WTC11 (cell line): ENCODE results near the gene ITPRID1. TPM values are rescaled to one million over a fixed set of nuclear protein-coding genes. Genes with fewer than 3 reads are reported as not detected.

Experiments used
- ATAC-seq: fragments of 200-7000 bp; cut with Tn5 transposase; 2 replicates; pipeline ENCODE4 v1.10.0; 2021; ENCODE audit warnings: mild to moderate bottlenecking, moderate library complexity
- CTCF ChIA-PET: fragments of 300-600 bp; sonication (Branson Sonifier 250); formaldehyde crosslinking; loops from one replicate; lab custom pipeline; 2021; ENCODE audit warnings: antibody characterized with exemption; lab: Charles Lee
- POLR2A ChIA-PET: fragments of 350-600 bp; sonication (Branson Sonifier 250); formaldehyde crosslinking; loops from one replicate; lab custom pipeline; 2021; ENCODE audit warnings: antibody characterized with exemption; lab: Charles Lee
- DNase-seq: peaks from one replicate; pipeline ENCODE4 v3.0.0; 2021; ENCODE audit warnings: low spot score
- H3K27ac Mint-ChIP-seq: 2 replicates; pipeline ENCODE4 v1.8.0; 2021; ENCODE audit warnings: mixed read lengths
- H3K27me3 Mint-ChIP-seq: 2 replicates; pipeline ENCODE4 v1.8.0; 2021; ENCODE audit warnings: low read depth, mild to moderate bottlenecking, moderate library complexity, mixed read lengths
- H3K36me3 Mint-ChIP-seq: 2 replicates; pipeline ENCODE4 v1.8.0; 2021; ENCODE audit warnings: mixed read lengths
- H3K4me1 Mint-ChIP-seq: 2 replicates; pipeline ENCODE4 v1.8.0; 2022; ENCODE audit warnings: mixed read lengths
- H3K4me3 Mint-ChIP-seq: 2 replicates; pipeline ENCODE4 v1.8.0; 2021; ENCODE audit warnings: mild to moderate bottlenecking, moderate library complexity, mixed read lengths
- H3K9me3 Mint-ChIP-seq: 2 replicates; pipeline ENCODE4 v1.8.0; 2021; ENCODE audit warnings: mixed read lengths
- JUN ChIP-seq: sonication (generic); formaldehyde crosslinking; IDR thresholded peaks from 2 replicates; pipeline ENCODE4 v1.8.0; 2023; ENCODE audit warnings: mild to moderate bottlenecking, missing genetic modification reagents
- MXD4 ChIP-seq: fragments of 250-450 bp; sonication (Bioruptor Pico); IDR thresholded peaks from 2 replicates; pipeline ENCODE4 v1.8.0; 2021; ENCODE audit warnings: mild to moderate bottlenecking, moderate library complexity, borderline replicate concordance
- NR2C2 ChIP-seq: sonication (generic); formaldehyde crosslinking; IDR thresholded peaks from 2 replicates; pipeline ENCODE4 v1.8.0; 2022; ENCODE audit warnings: mild to moderate bottlenecking, missing genetic modification reagents
- NR3C1 ChIP-seq: sonication (generic); formaldehyde crosslinking; conservative IDR thresholded peaks from 2 replicates; pipeline ENCODE4 v1.8.1; 2023; ENCODE audit warnings: low read depth, mild to moderate bottlenecking, missing genetic modification reagents
- OVOL2 ChIP-seq: fragments of 250-450 bp; sonication (Bioruptor Pico); IDR thresholded peaks from 2 replicates; pipeline ENCODE4 v1.9.0; 2021; ENCODE audit warnings: mild to moderate bottlenecking, borderline replicate concordance
- SMAD3 ChIP-seq: sonication (generic); formaldehyde crosslinking; IDR thresholded peaks from 2 replicates; pipeline ENCODE4 v1.8.0; 2022; ENCODE audit warnings: missing genetic modification reagents, mild to moderate bottlenecking, borderline replicate concordance
- SMAD4 ChIP-seq: sonication (generic); formaldehyde crosslinking; IDR thresholded peaks from 2 replicates; pipeline ENCODE4 v1.8.0; 2022; ENCODE audit warnings: mild to moderate bottlenecking, missing genetic modification reagents
- SP1 ChIP-seq: sonication (generic); formaldehyde crosslinking; conservative IDR thresholded peaks from 2 replicates; pipeline ENCODE4 v1.8.1; 2022; ENCODE audit warnings: missing genetic modification reagents
- TCF7 ChIP-seq: sonication (generic); formaldehyde crosslinking; IDR thresholded peaks from 2 replicates; pipeline ENCODE4 v1.8.0; 2022; ENCODE audit warnings: mild to moderate bottlenecking, low read depth, missing genetic modification reagents, moderate library complexity
- TEAD4 ChIP-seq: sonication (generic); formaldehyde crosslinking; IDR thresholded peaks from 2 replicates; pipeline ENCODE4 v1.8.0; 2022; ENCODE audit warnings: mild to moderate bottlenecking, missing genetic modification reagents
- TP53 ChIP-seq: sonication (generic); formaldehyde crosslinking; IDR thresholded peaks from 2 replicates; pipeline ENCODE4 v1.8.1; 2023; ENCODE audit warnings: mild to moderate bottlenecking, missing genetic modification reagents
- ZNF121 ChIP-seq: sonication (generic); formaldehyde crosslinking; IDR thresholded peaks from 2 replicates; pipeline ENCODE4 v1.8.0; 2023; ENCODE audit warnings: missing genetic modification reagents
- ZNF138 ChIP-seq: sonication (generic); formaldehyde crosslinking; conservative IDR thresholded peaks from 2 replicates; pipeline ENCODE4 v1.8.1; 2022; ENCODE audit warnings: mild to moderate bottlenecking, moderate library complexity, missing genetic modification reagents
- ZNF317 ChIP-seq: sonication (generic); formaldehyde crosslinking; IDR thresholded peaks from 2 replicates; pipeline ENCODE4 v1.8.1; 2023; ENCODE audit warnings: low read depth, mild to moderate bottlenecking, moderate library complexity, missing genetic modification reagents, borderline replicate concordance
- ZNF396 ChIP-seq: fragments of 250-450 bp; sonication (Bioruptor Pico); IDR thresholded peaks from 2 replicates; pipeline ENCODE4 v1.8.0; 2021; ENCODE audit warnings: mild to moderate bottlenecking, moderate library complexity, borderline replicate concordance
- total RNA-seq: library from RNA; stranded (reverse); gene quantifications from 3 replicates; pipeline ENCODE4 v1.2.3, GENCODE V29; 2021
- TF ChIP-seq, protein P1 (sequence below): sonication (generic); formaldehyde crosslinking; IDR thresholded peaks from 2 replicates; pipeline ENCODE4 v1.8.1; 2022; ENCODE audit warnings: low read depth, missing genetic modification reagents, borderline replicate concordance
- TF ChIP-seq, protein P2 (sequence below): fragments of 250-450 bp; sonication (Bioruptor Pico); conservative IDR thresholded peaks from 2 replicates; pipeline ENCODE4 v1.9.0; 2021; ENCODE audit warnings: mild to moderate bottlenecking
- TF ChIP-seq, protein P3 (sequence below): sonication (generic); formaldehyde crosslinking; conservative IDR thresholded peaks from 2 replicates; pipeline ENCODE4 v1.8.1; 2023; ENCODE audit warnings: mild to moderate bottlenecking, low read depth, missing genetic modification reagents, moderate library complexity
- TF ChIP-seq, protein P4 (sequence below): fragments of 250-450 bp; sonication (Bioruptor Pico); IDR thresholded peaks from 2 replicates; pipeline ENCODE4 v1.8.0; 2021; ENCODE audit warnings: mild to moderate bottlenecking
- TF ChIP-seq, protein P5 (sequence below): sonication (generic); formaldehyde crosslinking; IDR thresholded peaks from 2 replicates; pipeline ENCODE4 v1.8.0; 2023; ENCODE audit warnings: missing genetic modification reagents

Gene ITPRID1
- total RNA-seq, 1 experiment from 2014 or later: 0.98 TPM

GRCh38 chr7:31705377-31705776, 191.5 kb downstream of the ITPRID1 start:
- Mint-ChIP-seq H3K36me3 (peaks cover 3% of the 10 kb centered on the region; the same call in 1 of the 2 replicates), H3K4me3 (no peak overlapping the region), H3K27ac (no peak overlapping the region), H3K4me1 (peaks cover 18% of the 10 kb centered on the region), H3K9me3 (peaks cover 3% of the 10 kb centered on the region; the same call in 1 of the 2 replicates), H3K27me3 (peaks cover 68% of the 10 kb centered on the region)
- CTCF ChIA-PET: no interaction called here
- no peak for TF ChIP-seq ZNF317 (CRISPR knock-in tag)
- TF ChIP-seq SMAD3: no peak
- TF ChIP-seq, protein P1, sequence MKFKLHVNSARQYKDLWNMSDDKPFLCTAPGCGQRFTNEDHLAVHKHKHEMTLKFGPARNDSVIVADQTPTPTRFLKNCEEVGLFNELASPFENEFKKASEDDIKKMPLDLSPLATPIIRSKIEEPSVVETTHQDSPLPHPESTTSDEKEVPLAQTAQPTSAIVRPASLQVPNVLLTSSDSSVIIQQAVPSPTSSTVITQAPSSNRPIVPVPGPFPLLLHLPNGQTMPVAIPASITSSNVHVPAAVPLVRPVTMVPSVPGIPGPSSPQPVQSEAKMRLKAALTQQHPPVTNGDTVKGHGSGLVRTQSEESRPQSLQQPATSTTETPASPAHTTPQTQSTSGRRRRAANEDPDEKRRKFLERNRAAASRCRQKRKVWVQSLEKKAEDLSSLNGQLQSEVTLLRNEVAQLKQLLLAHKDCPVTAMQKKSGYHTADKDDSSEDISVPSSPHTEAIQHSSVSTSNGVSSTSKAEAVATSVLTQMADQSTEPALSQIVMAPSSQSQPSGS (CRISPR knock-in tag): no peak
- TF ChIP-seq MXD4 (CRISPR knock-in tag): no peak
- no peak for TF ChIP-seq JUN (CRISPR knock-in tag)
- TF ChIP-seq ZNF396 (CRISPR knock-in tag): no peak
- TF ChIP-seq, protein P2, sequence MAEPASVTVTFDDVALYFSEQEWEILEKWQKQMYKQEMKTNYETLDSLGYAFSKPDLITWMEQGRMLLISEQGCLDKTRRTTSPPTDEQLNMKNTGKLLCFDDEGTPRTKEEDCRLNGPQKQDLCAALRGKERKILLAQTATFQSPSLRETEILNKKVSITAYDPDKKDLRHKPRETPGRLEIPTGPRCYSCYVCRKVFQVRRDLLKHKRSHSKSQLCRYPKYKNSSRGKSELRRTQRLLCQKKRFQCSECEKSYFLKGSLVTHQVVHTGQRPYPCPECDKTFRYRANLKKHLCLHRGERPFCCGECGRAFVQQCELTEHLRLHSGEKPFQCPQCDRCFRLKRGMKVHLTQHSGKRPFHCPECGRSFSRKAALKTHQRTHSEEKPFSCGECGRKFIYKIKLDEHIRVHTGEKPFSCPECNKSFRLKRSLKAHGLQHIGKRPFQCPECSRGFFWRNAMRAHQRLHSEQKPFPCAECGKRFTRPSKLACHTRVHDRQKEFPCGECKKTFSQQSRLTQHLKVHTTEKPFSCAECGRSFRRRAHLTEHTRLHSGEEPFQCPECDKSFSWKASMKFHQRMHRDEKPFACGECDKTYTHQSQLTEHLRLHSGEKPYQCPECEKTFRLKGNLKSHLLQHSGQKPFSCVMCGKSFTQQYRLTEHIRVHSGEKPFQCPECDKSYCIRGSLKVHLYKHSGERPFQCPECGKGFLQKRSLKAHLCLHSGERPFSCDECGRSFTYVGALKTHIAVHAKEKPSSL (CRISPR knock-in tag): no peak
- TF ChIP-seq NR2C2 (CRISPR knock-in tag): no peak
- TF ChIP-seq SP1 (CRISPR knock-in tag): no peak
- TF ChIP-seq, protein P3, sequence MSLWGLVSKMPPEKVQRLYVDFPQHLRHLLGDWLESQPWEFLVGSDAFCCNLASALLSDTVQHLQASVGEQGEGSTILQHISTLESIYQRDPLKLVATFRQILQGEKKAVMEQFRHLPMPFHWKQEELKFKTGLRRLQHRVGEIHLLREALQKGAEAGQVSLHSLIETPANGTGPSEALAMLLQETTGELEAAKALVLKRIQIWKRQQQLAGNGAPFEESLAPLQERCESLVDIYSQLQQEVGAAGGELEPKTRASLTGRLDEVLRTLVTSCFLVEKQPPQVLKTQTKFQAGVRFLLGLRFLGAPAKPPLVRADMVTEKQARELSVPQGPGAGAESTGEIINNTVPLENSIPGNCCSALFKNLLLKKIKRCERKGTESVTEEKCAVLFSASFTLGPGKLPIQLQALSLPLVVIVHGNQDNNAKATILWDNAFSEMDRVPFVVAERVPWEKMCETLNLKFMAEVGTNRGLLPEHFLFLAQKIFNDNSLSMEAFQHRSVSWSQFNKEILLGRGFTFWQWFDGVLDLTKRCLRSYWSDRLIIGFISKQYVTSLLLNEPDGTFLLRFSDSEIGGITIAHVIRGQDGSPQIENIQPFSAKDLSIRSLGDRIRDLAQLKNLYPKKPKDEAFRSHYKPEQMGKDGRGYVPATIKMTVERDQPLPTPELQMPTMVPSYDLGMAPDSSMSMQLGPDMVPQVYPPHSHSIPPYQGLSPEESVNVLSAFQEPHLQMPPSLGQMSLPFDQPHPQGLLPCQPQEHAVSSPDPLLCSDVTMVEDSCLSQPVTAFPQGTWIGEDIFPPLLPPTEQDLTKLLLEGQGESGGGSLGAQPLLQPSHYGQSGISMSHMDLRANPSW (CRISPR knock-in tag): no peak
- TF ChIP-seq ZNF138 (CRISPR knock-in tag): no peak
- TF ChIP-seq NR3C1 (CRISPR knock-in tag): no peak
- no peak for TF ChIP-seq OVOL2 (CRISPR knock-in tag)
- TF ChIP-seq, protein P4, sequence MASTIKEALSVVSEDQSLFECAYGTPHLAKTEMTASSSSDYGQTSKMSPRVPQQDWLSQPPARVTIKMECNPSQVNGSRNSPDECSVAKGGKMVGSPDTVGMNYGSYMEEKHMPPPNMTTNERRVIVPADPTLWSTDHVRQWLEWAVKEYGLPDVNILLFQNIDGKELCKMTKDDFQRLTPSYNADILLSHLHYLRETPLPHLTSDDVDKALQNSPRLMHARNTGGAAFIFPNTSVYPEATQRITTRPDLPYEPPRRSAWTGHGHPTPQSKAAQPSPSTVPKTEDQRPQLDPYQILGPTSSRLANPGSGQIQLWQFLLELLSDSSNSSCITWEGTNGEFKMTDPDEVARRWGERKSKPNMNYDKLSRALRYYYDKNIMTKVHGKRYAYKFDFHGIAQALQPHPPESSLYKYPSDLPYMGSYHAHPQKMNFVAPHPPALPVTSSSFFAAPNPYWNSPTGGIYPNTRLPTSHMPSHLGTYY: no peak
- no peak for TF ChIP-seq ZNF121
- DNase-seq (no peak), ATAC-seq (no peak)
- POLR2A ChIA-PET: no interaction called here

- Mint-ChIP-seq H3K4me3 (no peak overlapping the region), H3K27me3 (peaks cover 84% of the 10 kb centered on the region)
- no peak for ATAC-seq
- no peak for TF ChIP-seq TCF7 (CRISPR knock-in tag)
- TF ChIP-seq, protein P5, sequence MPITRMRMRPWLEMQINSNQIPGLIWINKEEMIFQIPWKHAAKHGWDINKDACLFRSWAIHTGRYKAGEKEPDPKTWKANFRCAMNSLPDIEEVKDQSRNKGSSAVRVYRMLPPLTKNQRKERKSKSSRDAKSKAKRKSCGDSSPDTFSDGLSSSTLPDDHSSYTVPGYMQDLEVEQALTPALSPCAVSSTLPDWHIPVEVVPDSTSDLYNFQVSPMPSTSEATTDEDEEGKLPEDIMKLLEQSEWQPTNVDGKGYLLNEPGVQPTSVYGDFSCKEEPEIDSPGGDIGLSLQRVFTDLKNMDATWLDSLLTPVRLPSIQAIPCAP (CRISPR knock-in tag): no peak
- no peak for TF ChIP-seq ZNF138 (CRISPR knock-in tag)
- no peak for TF ChIP-seq SMAD4 (CRISPR knock-in tag)
- TF ChIP-seq ZNF121: no peak
- TF ChIP-seq, protein P2 (CRISPR knock-in tag): no peak
- TF ChIP-seq TEAD4: no peak
- no peak for TF ChIP-seq TP53
- TF ChIP-seq, all 79 proteins: peak for 0
- H3K9me3 Mint-ChIP-seq: peaks cover 9% of the 10 kb centered on the region
- peaks cover 8% of the 10 kb centered on the region for H3K36me3 Mint-ChIP-seq
- no peak for DNase-seq
- ChIA-PET POLR2A (no interaction called here), CTCF (no interaction called here)
- H3K4me1 Mint-ChIP-seq: peaks cover 32% of the 10 kb centered on the region
- H3K27ac Mint-ChIP-seq: no peak overlapping the region
These were observed 193.2 kb downstream of the ITPRID1 start for GRCh38 chr7:31707089-31707488.
